Stimulated activated CD4-positive, alpha-beta T cell treated with anti-CD3 and anti-CD28 coated beads, Interleukin-1b, Interleukin-23, amount 100 ng/mL, for 4 hours (primary cell): ENCODE measurements around the gene KRTAP5-6.
A peak's percentile ranks its signal among the peaks of the same experiment; 100 is the strongest.
"Not testable (repeated sequence)": the region's sequence is repeated elsewhere in the genome, so short reads cannot be mapped to it uniquely, and the experiment has no call there.

Experiments used
- DNase-seq, 2 donors: peaks; one replicate each; pipeline ENCODE4 v3.0.0-alpha.2; 2020; ENCODE audit warnings: low read depth in 2 of 2

The KRTAP5-6 gene

GRCh38 chr11:1683904-1684572 is 13.0 kb upstream of the KRTAP5-6 start:
- not testable (repeated sequence) for DNase-seq

GRCh38 chr11:1684886-1685874 is 11.8 kb upstream of the KRTAP5-6 start:
- DNase-seq: not testable (repeated sequence)

GRCh38 chr11:1686220-1686619 is 10.8 kb upstream of the KRTAP5-6 start:
- DNase-seq: not testable (repeated sequence)

- DNase-seq: not testable (repeated sequence)
Observed at GRCh38 chr11:1688336-1688947, 8.6 kb upstream of the KRTAP5-6 start.

GRCh38 chr11:1689250-1690166 is 7.5 kb upstream of the KRTAP5-6 start:
- not testable (repeated sequence) for DNase-seq

GRCh38 chr11:1690167-1691025 is 6.6 kb upstream of the KRTAP5-6 start:
- no peak for DNase-seq

GRCh38 chr11:1691026-1691877 is 5.7 kb upstream of the KRTAP5-6 start:
- no peak for DNase-seq

- no peak for DNase-seq
Observed at GRCh38 chr11:1691878-1692707, 4.9 kb upstream of the KRTAP5-6 start.

GRCh38 chr11:1692708-1693326 is 4.2 kb upstream of the KRTAP5-6 start:
- no peak for DNase-seq

GRCh38 chr11:1693327-1694063 is 3.5 kb upstream of the KRTAP5-6 start:
- DNase-seq: peak; percentile 61 to 78

GRCh38 chr11:1694064-1694845 is 2.7 kb upstream of the KRTAP5-6 start:
- DNase-seq: peak; percentile 79 to 88

GRCh38 chr11:1694846-1695547 is 2.0 kb upstream of the KRTAP5-6 start:
- no peak for DNase-seq

- DNase-seq: no peak
Observed at GRCh38 chr11:1695548-1696108, 1.4 kb upstream of the KRTAP5-6 start.

GRCh38 chr11:1699771-1700170 is 2.8 kb downstream of the KRTAP5-6 start:
- DNase-seq: no peak

- DNase-seq: no peak
Observed at GRCh38 chr11:1701091-1701807, 4.3 kb downstream of the KRTAP5-6 start.
